HepG2 (cell line): Measurements from ENCODE around the gene FXYD6. TPM values are rescaled to one million over a fixed set of nuclear protein-coding genes. Genes with fewer than 3 reads are reported as not detected.

Experiments used
- AGO2 ChIP-seq: fragments of 200-400 bp; formaldehyde crosslinking; optimal IDR thresholded peaks from 2 replicates; pipeline ENCODE3; 2017; ENCODE audit warnings: mild to moderate bottlenecking, low read depth, low read length, moderate library complexity
- ATF7-NPFF ChIP-seq: sonication (generic); formaldehyde crosslinking; IDR thresholded peaks from 2 replicates; pipeline ENCODE4 v1.8.1; 2023; ENCODE audit warnings: mild to moderate bottlenecking, low read depth, missing genetic modification reagents, moderate library complexity
- DR1 ChIP-seq: sonication (generic); formaldehyde crosslinking; IDR thresholded peaks from 2 replicates; pipeline ENCODE4 v1.8.0; 2021; ENCODE audit warnings: mild to moderate bottlenecking, missing genetic modification reagents, inconsistent platforms
- KLF6 ChIP-seq: IDR thresholded peaks from 2 replicates; pipeline ENCODE4 v1.8.0; 2016; ENCODE audit warnings: missing biosample characterization, missing genetic modification reagents
- NR3C1 ChIP-seq: sonication (generic); formaldehyde crosslinking; IDR thresholded peaks from 2 replicates; pipeline ENCODE4 v1.4.0; 2020; ENCODE audit warnings: missing genetic modification reagents
- TAF1 ChIP-seq: sonication (generic); formaldehyde crosslinking; IDR thresholded peaks from 2 replicates; pipeline ENCODE4 v1.4.0; 2020; ENCODE audit warnings: missing genetic modification reagents
- TMF1 ChIP-seq: sonication (generic); formaldehyde crosslinking; IDR thresholded peaks from 2 replicates; pipeline ENCODE4 v1.8.1; 2022; ENCODE audit warnings: low read depth, missing genetic modification reagents
- ZKSCAN1 ChIP-seq: fragments of 150-350 bp; IDR thresholded peaks from 2 replicates; pipeline ENCODE4 v1.6.1; 2014; ENCODE audit warnings: low read length
- ZNF562 ChIP-seq: sonication (generic); formaldehyde crosslinking; IDR thresholded peaks from 2 replicates; pipeline ENCODE4 v1.8.0; 2022; ENCODE audit warnings: missing genetic modification reagents, borderline replicate concordance
- ZNF660 ChIP-seq: sonication (generic); formaldehyde crosslinking; IDR thresholded peaks from 2 replicates; pipeline ENCODE4 v1.5.1; 2020; ENCODE audit warnings: mild to moderate bottlenecking, low read depth, missing genetic modification reagents, borderline replicate concordance
- polyA plus RNA-seq, 8 experiments: library from polyadenylated mRNA; depleted of rRNA in 3 of 8; stranded (reverse) in 7 of 8; unstranded in 1 of 8; fragments of >200 nt; fragmentation: Illumina TruSeq in 4 of 8; extraction: Trizol in 4 of 8; gene quantifications; 2 replicates each; pipeline versions ENCODE4 v1.2.1 to v1.2.3, GENCODE V29; 2011 to 2016; ENCODE audit warnings: low read depth in 4 of 8, missing spikeins in 1 of 8, mixed read lengths in 1 of 8; ENCODE audit not compliant: insufficient read depth in 1 of 8
- total RNA-seq, 5 experiments: library from RNA; depleted of rRNA; stranded (reverse); fragments of >200 nt; fragmentation: Illumina TruSeq; extraction: Trizol; gene quantifications; 2 replicates each; pipeline ENCODE4 v1.2.3, GENCODE V29; 2016; ENCODE audit warnings: low read depth in 1 of 5
- TF ChIP-seq, protein P1 (sequence below): IDR thresholded peaks from 2 replicates; pipeline ENCODE4 v1.6.1; 2016
- TF ChIP-seq, protein P2 (sequence below): sonication (generic); formaldehyde crosslinking; conservative IDR thresholded peaks from 2 replicates; pipeline ENCODE4 v1.4.0; 2020; ENCODE audit warnings: missing genetic modification reagents
- TF ChIP-seq, protein P3 (sequence below): sonication (generic); formaldehyde crosslinking; IDR thresholded peaks from 2 replicates; pipeline ENCODE4 v1.4.0; 2020; ENCODE audit warnings: missing genetic modification reagents
- TF ChIP-seq, protein P4 (sequence below): sonication (generic); formaldehyde crosslinking; IDR thresholded peaks from 2 replicates; pipeline ENCODE4 v1.4.0; 2020; ENCODE audit warnings: missing genetic modification reagents
- TF ChIP-seq, protein P5 (sequence below): sonication (generic); formaldehyde crosslinking; IDR thresholded peaks from 2 replicates; pipeline ENCODE4 v1.5.1; 2020; ENCODE audit warnings: mild to moderate bottlenecking, missing genetic modification reagents, borderline replicate concordance
- TF ChIP-seq, protein P6 (sequence below): sonication (generic); formaldehyde crosslinking; IDR thresholded peaks from 2 replicates; pipeline ENCODE4 v1.5.1; 2020; ENCODE audit warnings: mild to moderate bottlenecking, moderate library complexity, missing genetic modification reagents

FXYD6 gene
- total and polyA plus RNA-seq, 2 of the 13 experiments (the other 11 are each of a cell fraction or from before 2014, with no cell fraction given) = not detected

DNA sequence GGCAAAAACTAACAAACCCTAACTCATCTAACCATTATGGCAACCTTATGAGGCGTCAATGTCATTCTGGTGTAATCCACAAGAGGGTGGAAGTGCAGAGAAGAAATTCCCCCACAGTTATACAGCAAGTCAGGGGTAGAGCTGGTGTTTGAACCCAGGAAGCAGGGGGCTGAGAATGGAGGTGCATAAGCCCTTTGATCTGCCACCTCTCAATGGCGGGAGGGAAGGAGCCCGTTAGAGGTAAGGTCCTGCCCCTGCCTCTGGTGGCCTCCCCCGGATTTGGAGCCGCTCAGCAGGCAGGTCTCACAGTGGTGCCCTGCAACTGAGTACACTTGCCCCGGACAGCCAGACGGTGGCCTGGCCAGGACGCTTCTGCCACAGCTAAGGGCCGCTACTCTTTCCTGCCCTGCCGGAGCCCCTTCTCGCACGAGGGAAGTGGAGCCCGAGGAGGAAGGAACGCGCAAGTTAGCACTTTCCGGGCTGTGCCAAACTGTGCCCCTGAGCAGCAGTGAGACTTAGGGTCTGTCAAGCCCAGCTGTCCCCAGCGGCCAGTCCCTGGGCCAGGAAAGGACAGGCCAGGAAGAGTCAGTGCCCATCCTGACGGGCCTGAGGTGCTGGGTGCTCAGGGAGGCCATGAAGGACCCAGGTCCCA is 53.0 kb downstream of the FXYD6 start (continued):
- TF ChIP-seq, protein P1, sequence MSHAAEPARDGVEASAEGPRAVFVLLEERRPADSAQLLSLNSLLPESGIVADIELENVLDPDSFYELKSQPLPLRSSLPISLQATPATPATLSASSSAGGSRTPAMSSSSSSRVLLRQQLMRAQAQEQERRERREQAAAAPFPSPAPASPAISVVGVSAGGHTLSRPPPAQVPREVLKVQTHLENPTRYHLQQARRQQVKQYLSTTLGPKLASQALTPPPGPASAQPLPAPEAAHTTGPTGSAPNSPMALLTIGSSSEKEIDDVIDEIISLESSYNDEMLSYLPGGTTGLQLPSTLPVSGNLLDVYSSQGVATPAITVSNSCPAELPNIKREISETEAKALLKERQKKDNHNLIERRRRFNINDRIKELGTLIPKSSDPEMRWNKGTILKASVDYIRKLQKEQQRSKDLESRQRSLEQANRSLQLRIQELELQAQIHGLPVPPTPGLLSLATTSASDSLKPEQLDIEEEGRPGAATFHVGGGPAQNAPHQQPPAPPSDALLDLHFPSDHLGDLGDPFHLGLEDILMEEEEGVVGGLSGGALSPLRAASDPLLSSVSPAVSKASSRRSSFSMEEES (CRISPR knock-in tag) = no peak
- TF ChIP-seq ZNF660 (no peak), AGO2 (peak; percentile 94), ZNF562 (CRISPR knock-in tag) (no peak), ATF7-NPFF (CRISPR knock-in tag) (no peak), KLF6 (CRISPR knock-in tag) (no peak), TMF1 (CRISPR knock-in tag) (no peak), NR3C1 (CRISPR knock-in tag) (no peak), TAF1 (CRISPR knock-in tag) (no peak), ZKSCAN1 (no peak), DR1 (peak; percentile 37; the same call in 1 of the 2 replicates)
- TF ChIP-seq, protein P2, sequence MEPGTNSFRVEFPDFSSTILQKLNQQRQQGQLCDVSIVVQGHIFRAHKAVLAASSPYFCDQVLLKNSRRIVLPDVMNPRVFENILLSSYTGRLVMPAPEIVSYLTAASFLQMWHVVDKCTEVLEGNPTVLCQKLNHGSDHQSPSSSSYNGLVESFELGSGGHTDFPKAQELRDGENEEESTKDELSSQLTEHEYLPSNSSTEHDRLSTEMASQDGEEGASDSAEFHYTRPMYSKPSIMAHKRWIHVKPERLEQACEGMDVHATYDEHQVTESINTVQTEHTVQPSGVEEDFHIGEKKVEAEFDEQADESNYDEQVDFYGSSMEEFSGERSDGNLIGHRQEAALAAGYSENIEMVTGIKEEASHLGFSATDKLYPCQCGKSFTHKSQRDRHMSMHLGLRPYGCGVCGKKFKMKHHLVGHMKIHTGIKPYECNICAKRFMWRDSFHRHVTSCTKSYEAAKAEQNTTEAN = no peak
- TF ChIP-seq, protein P3, sequence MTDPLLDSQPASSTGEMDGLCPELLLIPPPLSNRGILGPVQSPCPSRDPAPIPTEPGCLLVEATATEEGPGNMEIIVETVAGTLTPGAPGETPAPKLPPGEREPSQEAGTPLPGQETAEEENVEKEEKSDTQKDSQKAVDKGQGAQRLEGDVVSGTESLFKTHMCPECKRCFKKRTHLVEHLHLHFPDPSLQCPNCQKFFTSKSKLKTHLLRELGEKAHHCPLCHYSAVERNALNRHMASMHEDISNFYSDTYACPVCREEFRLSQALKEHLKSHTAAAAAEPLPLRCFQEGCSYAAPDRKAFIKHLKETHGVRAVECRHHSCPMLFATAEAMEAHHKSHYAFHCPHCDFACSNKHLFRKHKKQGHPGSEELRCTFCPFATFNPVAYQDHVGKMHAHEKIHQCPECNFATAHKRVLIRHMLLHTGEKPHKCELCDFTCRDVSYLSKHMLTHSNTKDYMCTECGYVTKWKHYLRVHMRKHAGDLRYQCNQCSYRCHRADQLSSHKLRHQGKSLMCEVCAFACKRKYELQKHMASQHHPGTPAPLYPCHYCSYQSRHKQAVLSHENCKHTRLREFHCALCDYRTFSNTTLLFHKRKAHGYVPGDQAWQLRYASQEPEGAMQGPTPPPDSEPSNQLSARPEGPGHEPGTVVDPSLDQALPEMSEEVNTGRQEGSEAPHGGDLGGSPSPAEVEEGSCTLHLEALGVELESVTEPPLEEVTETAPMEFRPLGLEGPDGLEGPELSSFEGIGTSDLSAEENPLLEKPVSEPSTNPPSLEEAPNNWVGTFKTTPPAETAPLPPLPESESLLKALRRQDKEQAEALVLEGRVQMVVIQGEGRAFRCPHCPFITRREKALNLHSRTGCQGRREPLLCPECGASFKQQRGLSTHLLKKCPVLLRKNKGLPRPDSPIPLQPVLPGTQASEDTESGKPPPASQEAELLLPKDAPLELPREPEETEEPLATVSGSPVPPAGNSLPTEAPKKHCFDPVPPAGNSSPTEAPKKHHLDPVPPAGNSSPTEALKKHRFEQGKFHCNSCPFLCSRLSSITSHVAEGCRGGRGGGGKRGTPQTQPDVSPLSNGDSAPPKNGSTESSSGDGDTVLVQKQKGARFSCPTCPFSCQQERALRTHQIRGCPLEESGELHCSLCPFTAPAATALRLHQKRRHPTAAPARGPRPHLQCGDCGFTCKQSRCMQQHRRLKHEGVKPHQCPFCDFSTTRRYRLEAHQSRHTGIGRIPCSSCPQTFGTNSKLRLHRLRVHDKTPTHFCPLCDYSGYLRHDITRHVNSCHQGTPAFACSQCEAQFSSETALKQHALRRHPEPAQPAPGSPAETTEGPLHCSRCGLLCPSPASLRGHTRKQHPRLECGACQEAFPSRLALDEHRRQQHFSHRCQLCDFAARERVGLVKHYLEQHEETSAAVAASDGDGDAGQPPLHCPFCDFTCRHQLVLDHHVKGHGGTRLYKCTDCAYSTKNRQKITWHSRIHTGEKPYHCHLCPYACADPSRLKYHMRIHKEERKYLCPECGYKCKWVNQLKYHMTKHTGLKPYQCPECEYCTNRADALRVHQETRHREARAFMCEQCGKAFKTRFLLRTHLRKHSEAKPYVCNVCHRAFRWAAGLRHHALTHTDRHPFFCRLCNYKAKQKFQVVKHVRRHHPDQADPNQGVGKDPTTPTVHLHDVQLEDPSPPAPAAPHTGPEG (CRISPR knock-in tag) = no peak
- TF ChIP-seq, protein P4, sequence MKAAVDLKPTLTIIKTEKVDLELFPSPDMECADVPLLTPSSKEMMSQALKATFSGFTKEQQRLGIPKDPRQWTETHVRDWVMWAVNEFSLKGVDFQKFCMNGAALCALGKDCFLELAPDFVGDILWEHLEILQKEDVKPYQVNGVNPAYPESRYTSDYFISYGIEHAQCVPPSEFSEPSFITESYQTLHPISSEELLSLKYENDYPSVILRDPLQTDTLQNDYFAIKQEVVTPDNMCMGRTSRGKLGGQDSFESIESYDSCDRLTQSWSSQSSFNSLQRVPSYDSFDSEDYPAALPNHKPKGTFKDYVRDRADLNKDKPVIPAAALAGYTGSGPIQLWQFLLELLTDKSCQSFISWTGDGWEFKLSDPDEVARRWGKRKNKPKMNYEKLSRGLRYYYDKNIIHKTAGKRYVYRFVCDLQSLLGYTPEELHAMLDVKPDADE (CRISPR knock-in tag) = no peak
- TF ChIP-seq, protein P5, sequence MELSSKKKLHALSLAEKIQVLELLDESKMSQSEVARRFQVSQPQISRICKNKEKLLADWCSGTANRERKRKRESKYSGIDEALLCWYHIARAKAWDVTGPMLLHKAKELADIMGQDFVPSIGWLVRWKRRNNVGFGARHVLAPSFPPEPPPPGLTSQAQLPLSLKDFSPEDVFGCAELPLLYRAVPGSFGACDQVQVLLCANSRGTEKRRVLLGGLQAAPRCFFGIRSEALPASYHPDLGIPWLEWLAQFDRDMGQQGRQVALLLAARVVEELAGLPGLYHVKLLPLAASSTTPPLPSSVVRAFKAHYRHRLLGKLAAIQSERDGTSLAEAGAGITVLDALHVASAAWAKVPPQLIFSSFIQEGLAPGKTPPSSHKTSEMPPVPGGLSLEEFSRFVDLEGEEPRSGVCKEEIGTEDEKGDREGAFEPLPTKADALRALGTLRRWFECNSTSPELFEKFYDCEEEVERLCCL (CRISPR knock-in tag) = no peak
- TF ChIP-seq, protein P6, sequence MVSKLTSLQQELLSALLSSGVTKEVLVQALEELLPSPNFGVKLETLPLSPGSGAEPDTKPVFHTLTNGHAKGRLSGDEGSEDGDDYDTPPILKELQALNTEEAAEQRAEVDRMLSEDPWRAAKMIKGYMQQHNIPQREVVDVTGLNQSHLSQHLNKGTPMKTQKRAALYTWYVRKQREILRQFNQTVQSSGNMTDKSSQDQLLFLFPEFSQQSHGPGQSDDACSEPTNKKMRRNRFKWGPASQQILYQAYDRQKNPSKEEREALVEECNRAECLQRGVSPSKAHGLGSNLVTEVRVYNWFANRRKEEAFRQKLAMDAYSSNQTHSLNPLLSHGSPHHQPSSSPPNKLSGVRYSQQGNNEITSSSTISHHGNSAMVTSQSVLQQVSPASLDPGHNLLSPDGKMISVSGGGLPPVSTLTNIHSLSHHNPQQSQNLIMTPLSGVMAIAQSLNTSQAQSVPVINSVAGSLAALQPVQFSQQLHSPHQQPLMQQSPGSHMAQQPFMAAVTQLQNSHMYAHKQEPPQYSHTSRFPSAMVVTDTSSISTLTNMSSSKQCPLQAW = no peak
